ENCODE measurements around the gene C1orf159. TPM values are rescaled to one million over a fixed set of nuclear protein-coding genes. Genes with fewer than 3 reads are reported as not detected.
"Not testable (repeated sequence)": the region's sequence is repeated elsewhere in the genome, so short reads cannot be mapped to it uniquely, and the experiment has no call there.

The C1orf159 gene
- total RNA-seq, 2 donors from 2014 or later = 8.8 to 13.2 TPM

DNA sequence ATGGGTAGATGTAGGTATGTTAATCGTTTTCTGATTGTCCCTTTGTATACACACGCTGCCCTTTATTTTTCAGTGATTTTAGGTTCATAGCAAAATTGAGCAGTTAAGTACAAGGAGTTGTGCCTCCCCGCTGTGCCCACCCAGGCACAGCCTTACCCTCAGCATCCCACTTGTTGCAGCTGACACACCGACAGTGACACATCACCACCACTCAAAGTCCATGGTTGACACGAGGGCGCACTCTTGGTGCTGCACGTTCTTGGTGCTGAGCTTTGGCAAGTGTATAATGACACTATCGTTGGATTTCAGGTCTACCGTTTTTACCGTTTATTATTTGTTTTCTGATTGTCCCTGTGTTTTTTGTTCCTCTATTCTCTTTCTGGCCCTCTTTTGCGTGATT, 15.6 kb downstream of the C1orf159 start:
- H3K4me3 ChIP-seq = no peak overlapping the region
- TF ChIP-seq POLR2A (IDR thresholded peaks at IDR 0.05) = no peak
- TF ChIP-seq, protein P1, sequence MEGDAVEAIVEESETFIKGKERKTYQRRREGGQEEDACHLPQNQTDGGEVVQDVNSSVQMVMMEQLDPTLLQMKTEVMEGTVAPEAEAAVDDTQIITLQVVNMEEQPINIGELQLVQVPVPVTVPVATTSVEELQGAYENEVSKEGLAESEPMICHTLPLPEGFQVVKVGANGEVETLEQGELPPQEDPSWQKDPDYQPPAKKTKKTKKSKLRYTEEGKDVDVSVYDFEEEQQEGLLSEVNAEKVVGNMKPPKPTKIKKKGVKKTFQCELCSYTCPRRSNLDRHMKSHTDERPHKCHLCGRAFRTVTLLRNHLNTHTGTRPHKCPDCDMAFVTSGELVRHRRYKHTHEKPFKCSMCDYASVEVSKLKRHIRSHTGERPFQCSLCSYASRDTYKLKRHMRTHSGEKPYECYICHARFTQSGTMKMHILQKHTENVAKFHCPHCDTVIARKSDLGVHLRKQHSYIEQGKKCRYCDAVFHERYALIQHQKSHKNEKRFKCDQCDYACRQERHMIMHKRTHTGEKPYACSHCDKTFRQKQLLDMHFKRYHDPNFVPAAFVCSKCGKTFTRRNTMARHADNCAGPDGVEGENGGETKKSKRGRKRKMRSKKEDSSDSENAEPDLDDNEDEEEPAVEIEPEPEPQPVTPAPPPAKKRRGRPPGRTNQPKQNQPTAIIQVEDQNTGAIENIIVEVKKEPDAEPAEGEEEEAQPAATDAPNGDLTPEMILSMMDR (IDR thresholded peaks at IDR 0.05) = no peak
- no peaks in the 10 kb centered on the region for H3K4me1 ChIP-seq
- no peaks in the 10 kb centered on the region for H3K27me3 ChIP-seq
- H3K9me3 ChIP-seq = no peaks in the 10 kb centered on the region
- intact Hi-C loops (cut with DNase I) = no loop called here
- 85 to 92% methylated on average over 11 of the region's 11 CpGs for WGBS, 2 donors
- DNase-seq (no peak), ATAC-seq (no peak)
- no peaks in the 10 kb centered on the region for H3K36me3 ChIP-seq (replicated peaks in 1 of 2; ENCODE audit: insufficient read depth in 1 of 2, low read depth in 2 of 2)
- H3K27ac ChIP-seq = no peak overlapping the region

DNA sequence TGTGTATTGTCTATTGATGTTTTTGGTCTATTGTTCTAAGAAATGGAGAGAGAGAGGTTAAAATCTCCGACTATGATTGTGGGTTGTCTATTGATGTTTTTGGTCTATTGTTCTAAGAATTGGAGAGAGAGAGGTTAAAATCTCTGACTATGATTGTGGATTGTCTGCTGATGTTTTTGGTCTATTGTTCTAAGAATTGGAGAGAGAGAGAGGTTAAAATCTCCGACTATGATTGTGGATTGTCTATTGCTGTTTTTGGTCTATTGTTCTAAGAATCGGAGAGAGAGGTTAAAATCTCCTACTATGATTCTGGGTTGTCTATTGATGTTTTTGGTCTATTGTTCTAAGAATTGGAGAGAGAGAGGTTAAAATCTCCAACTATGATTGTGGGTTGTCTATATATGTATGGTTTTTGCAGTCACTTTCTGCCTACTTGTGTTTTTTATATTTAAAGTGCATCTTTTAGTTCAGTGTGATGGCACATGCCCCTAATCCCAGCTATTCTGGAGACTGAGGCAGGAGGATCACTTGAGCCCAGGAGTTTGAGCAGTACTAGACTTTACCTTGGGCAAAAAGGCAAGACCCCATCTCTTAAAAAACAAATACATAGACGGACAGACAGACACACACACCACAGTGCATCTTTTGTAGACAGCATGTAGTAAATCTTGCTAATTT, 16.2 kb downstream of the C1orf159 start:
- ATAC-seq (no peak), DNase-seq (no peak)
- H3K4me1 ChIP-seq = no peaks in the 10 kb centered on the region
- TF ChIP-seq, protein P1 (IDR thresholded peaks at IDR 0.05) = no peak
- TF ChIP-seq POLR2A (IDR thresholded peaks at IDR 0.05) = no peak
- no peaks in the 10 kb centered on the region for H3K36me3 ChIP-seq (replicated peaks in 1 of 2; ENCODE audit: insufficient read depth in 1 of 2, low read depth in 2 of 2)
- H3K27me3 ChIP-seq = no peaks in the 10 kb centered on the region
- H3K4me3 ChIP-seq = no peak overlapping the region
- intact Hi-C loops (cut with DNase I) = no loop called here
- WGBS, 2 donors = 76 to 87% methylated on average over 4 of the region's 4 CpGs
- H3K27ac ChIP-seq = no peak overlapping the region
- H3K9me3 ChIP-seq = no peaks in the 10 kb centered on the region

DNA sequence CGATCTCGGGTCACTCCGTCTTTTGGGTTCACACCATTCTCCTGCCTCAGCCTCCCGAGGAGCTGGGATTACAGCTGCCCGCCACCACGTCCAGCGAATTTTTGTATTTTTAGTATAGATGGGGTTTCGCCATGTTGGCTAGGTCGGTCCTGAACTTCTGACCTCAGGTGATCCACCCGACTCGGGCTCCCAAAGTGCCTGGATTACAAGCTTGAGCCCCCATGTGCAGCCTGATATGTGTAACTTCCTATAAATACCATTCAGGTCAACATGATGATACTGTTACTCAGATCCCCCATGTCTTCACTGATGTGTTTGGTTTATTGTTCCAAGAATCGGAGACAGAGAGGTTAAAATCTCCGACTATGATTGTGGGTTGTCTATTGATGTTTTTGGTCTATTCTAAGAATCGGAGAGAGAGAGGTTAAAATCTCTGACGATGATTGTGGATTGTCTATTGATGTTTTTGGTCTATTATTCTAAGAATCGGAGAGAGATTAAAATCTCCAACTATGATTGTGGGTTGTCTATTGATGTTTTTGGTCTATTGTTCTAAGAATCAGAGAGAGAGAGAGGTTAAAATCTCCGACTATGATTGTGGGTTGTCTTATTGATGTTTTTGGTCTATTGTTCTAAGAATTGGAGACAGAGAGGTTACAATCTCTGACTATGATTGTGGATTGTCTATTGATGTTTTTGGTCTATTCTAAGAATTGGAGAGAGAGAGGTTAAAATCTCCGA, 17.0 kb downstream of the C1orf159 start:
- 81 to 88% methylated on average over 17 to 18 of the region's 18 CpGs for WGBS, 2 donors
- intact Hi-C loops (cut with DNase I) = no loop called here
- Histone ChIP-seq H3K36me3 (replicated peaks in 1 of 2; ENCODE audit: insufficient read depth in 1 of 2, low read depth in 2 of 2) (no peaks in the 10 kb centered on the region), H3K4me3 (no peak overlapping the region), H3K27me3 (no peaks in the 10 kb centered on the region), H3K27ac (no peak overlapping the region), H3K4me1 (no peaks in the 10 kb centered on the region), H3K9me3 (no peaks in the 10 kb centered on the region)
- ATAC-seq (no peak), DNase-seq (no peak)
- no peak for TF ChIP-seq POLR2A (IDR thresholded peaks at IDR 0.05)
- TF ChIP-seq, protein P1 (IDR thresholded peaks at IDR 0.05) = no peak

DNA sequence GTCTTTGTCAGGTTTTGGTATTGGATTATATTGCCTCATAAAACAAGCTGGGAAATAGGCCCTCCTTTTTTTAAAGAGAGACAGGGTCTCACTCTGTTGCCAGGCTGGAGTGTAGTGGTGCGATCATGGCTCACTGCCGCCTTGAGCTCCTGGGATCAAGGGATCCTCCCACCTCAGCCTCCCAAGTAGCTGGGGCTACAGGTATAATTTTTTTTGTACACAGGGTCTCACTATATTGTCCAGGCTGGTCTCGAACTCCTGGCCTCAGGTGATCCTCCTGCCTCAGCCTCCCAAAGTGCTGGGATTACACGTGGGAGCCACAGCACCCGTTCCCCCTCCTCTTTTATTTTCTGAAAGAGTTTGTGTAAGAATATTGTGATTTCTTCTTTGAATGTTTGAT, 19.8 kb downstream of the C1orf159 start:
- 95 to 97% methylated on average over 5 of the region's 5 CpGs for WGBS, 2 donors
- H3K9me3 ChIP-seq; H3K4me1 ChIP-seq; intact Hi-C loops (cut with DNase I); DNase-seq; H3K27ac ChIP-seq; H3K4me3 ChIP-seq; ATAC-seq; H3K36me3 ChIP-seq (replicated peaks in 1 of 2; ENCODE audit: insufficient read depth in 1 of 2, low read depth in 2 of 2); H3K27me3 ChIP-seq: not testable (repeated sequence)

DNA sequence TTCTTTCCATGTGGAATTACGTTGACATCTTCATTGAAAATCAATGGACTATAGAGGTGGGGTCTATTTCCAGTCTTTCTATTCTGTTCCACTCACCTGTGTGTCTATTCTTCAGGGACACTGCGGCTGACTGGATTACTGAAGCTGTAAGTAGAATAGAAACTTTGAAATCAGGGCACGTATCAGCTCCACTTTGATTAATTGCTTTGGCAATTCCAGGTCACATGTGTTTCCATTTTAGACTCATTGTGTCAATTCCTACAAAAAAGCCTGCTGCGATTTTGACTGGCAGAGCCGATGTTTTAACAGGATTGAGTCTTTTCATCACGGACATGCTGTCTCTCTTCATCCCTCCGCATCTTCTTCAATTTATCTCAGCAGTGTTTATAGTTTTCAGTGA, 20.9 kb downstream of the C1orf159 start:
- H3K4me3 ChIP-seq = no peak overlapping the region
- intact Hi-C loops (cut with DNase I) = no loop called here
- DNase-seq = no peak
- H3K27me3 ChIP-seq = no peaks in the 10 kb centered on the region
- H3K36me3 ChIP-seq (replicated peaks in 1 of 2; ENCODE audit: insufficient read depth in 1 of 2, low read depth in 2 of 2) = no peaks in the 10 kb centered on the region
- no peak overlapping the region for H3K27ac ChIP-seq
- H3K9me3 ChIP-seq = no peaks in the 10 kb centered on the region
- ATAC-seq = no peak
- no peaks in the 10 kb centered on the region for H3K4me1 ChIP-seq
- 82 to 86% methylated on average over 7 of the region's 7 CpGs for WGBS, 2 donors
- no peak for TF ChIP-seq POLR2A (IDR thresholded peaks at IDR 0.05)

DNA sequence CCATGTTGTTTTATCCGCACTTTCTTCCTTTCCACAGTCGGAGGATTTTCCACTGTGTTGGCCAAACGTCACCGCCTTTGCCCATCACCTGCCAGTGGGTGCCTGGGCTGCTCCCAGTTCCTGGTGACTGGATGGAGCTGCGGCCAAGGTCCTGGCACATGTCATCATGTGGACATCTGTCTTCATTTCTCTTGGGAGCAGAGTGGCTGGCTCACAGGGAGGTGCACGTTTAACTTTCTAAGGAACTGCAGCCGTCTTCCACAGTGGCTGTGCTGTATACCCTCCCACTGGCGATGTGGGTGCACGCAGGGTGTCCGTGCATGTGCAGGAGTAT, 22.3 kb downstream of the C1orf159 start:
- intact Hi-C loops (cut with DNase I) = no loop called here
- H3K36me3 ChIP-seq (replicated peaks in 1 of 2; ENCODE audit: insufficient read depth in 1 of 2, low read depth in 2 of 2) = no peaks in the 10 kb centered on the region
- H3K4me3 ChIP-seq = no peak overlapping the region
- no peaks in the 10 kb centered on the region for H3K9me3 ChIP-seq
- no peak for DNase-seq
- H3K27ac ChIP-seq = no peak overlapping the region
- no peaks in the 10 kb centered on the region for H3K27me3 ChIP-seq
- no peak for TF ChIP-seq POLR2A (IDR thresholded peaks at IDR 0.05)
- TF ChIP-seq, protein P1 (IDR thresholded peaks at IDR 0.05) = no peak
- ATAC-seq = no peak
- WGBS, 2 donors = 85 to 86% methylated on average over 10 of the region's 10 CpGs
- H3K4me1 ChIP-seq = no peaks in the 10 kb centered on the region
